Keratinocyte (primary cell): ENCODE data around the gene DBNDD2. TPM values are rescaled to one million over a fixed set of nuclear protein-coding genes. Genes with fewer than 3 reads are reported as not detected.

Experiments
- DNase-seq: peaks from one replicate; pipeline ENCODE4 v3.0.0-alpha.2; 2011; ENCODE audit warnings: low read depth, missing footprints, low spot score
- FAIRE-seq: peaks from 2 replicates; lab custom pipeline; 2011; peaks lifted over from hg19 to GRCh38; lab: Jason Lieb, UNC
- H2AFZ ChIP-seq: 2 replicates; pipeline ENCODE4 v1.6.0; 2012; ENCODE audit warnings: low read length, control low read depth, inconsistent platforms; ENCODE audit not compliant: control insufficient read depth
- H3K27ac ChIP-seq: 2 replicates; pipeline ENCODE4 v1.5.1; 2011; ENCODE audit warnings: low read length; ENCODE audit not compliant: control insufficient read depth, insufficient read depth
- H3K27me3 ChIP-seq: 3 replicates; pipeline ENCODE4 v1.6.0; 2011; ENCODE audit warnings: low read length; ENCODE audit not compliant: control insufficient read depth, insufficient read depth; ENCODE audit errors: extremely low read depth
- H3K36me3 ChIP-seq, 2 experiments: 2 replicates in 1 of 2; 3 replicates in 1 of 2; pipeline ENCODE4 v1.5.1; 2011; ENCODE audit warnings: low read length in 2 of 2, mild to moderate bottlenecking in 1 of 2; ENCODE audit not compliant: control insufficient read depth in 2 of 2, insufficient read depth in 2 of 2; ENCODE audit errors: extremely low read depth in 1 of 2
- H3K4me1 ChIP-seq: 3 replicates; pipeline ENCODE4 v1.5.1; 2011; ENCODE audit warnings: low read length; ENCODE audit not compliant: control insufficient read depth, insufficient read depth; ENCODE audit errors: extremely low read depth
- H3K4me2 ChIP-seq: 3 replicates; pipeline ENCODE4 v1.6.0; 2011; ENCODE audit warnings: low read depth, low read length; ENCODE audit not compliant: control insufficient read depth, insufficient read depth; ENCODE audit errors: extremely low read depth
- H3K4me3 ChIP-seq, 3 experiments: fragments of 200-600 bp in 1 of 3; sonication (generic) in 1 of 3; 2 replicates in 2 of 3; 3 replicates in 1 of 3; pipeline ENCODE4 v1.5.1; 2011 to 2016; ENCODE audit warnings: low read length in 3 of 3, mild to moderate bottlenecking in 3 of 3, control low read depth in 2 of 3, inconsistent platforms in 1 of 3, low read depth in 1 of 3, mixed read lengths in 1 of 3, mixed run types in 1 of 3, moderate library complexity in 1 of 3; ENCODE audit not compliant: control insufficient read depth in 2 of 3, insufficient read depth in 2 of 3; ENCODE audit errors: extremely low read depth in 1 of 3
- H3K79me2 ChIP-seq: 2 replicates; pipeline ENCODE4 v1.6.0; 2012; ENCODE audit warnings: low read length; ENCODE audit not compliant: control insufficient read depth, insufficient read depth
- H3K9ac ChIP-seq: 3 replicates; pipeline ENCODE4 v1.6.0; 2011; ENCODE audit warnings: low read length; ENCODE audit not compliant: control insufficient read depth, insufficient read depth; ENCODE audit errors: extremely low read depth
- H3K9me1 ChIP-seq: 3 replicates; pipeline ENCODE4 v1.6.0; 2011; ENCODE audit warnings: low read length; ENCODE audit not compliant: control insufficient read depth, insufficient read depth; ENCODE audit errors: extremely low read depth
- H3K9me3 ChIP-seq: 2 replicates; pipeline ENCODE4 v1.5.1; 2012; ENCODE audit warnings: low read depth, low read length; ENCODE audit not compliant: control insufficient read depth
- H4K20me1 ChIP-seq: 3 replicates; pipeline ENCODE4 v1.6.0; 2011; ENCODE audit warnings: low read length; ENCODE audit not compliant: control insufficient read depth, insufficient read depth; ENCODE audit errors: extremely low read depth
- CTCF ChIP-seq, 3 experiments: IDR thresholded peaks in 1 of 3; conservative IDR thresholded peaks in 1 of 3; optimal IDR thresholded peaks in 1 of 3; 2 replicates in 2 of 3; 3 replicates in 1 of 3; pipeline versions ENCODE3 to v1.5.1; 2011; ENCODE audit warnings: low read length in 3 of 3, mild to moderate bottlenecking in 3 of 3, moderate library complexity in 2 of 3, control low read depth in 1 of 3, inconsistent platforms in 1 of 3; ENCODE audit not compliant: insufficient read depth in 2 of 3; ENCODE audit errors: extremely low read depth in 1 of 3
- EZH2 ChIP-seq: IDR thresholded peaks from one replicate; pipeline ENCODE4 v1.6.1; 2012; ENCODE audit warnings: inconsistent platforms, mild to moderate bottlenecking, low read length, moderate library complexity
- dilution Hi-C: fragments of 300-500 bp; cut with MboI; formaldehyde crosslinking; loops from one replicate; pipeline ENCODE4 v1.7.0; 2020; ENCODE audit warnings: low sequenced_read_pairs; ENCODE audit not compliant: extremely low pct_ligation_motif_present
- polyA plus RNA-seq, 5 experiments: library from polyadenylated mRNA; depleted of rRNA in 3 of 5; stranded (reverse) in 3 of 5; stranded (forward) in 1 of 5; unstranded in 1 of 5; fragments of >200 nt; gene quantifications; 1 replicate in 1 of 5; 2 replicates in 3 of 5; 3 replicates in 1 of 5; pipeline versions ENCODE4 v1.2.1 to v1.2.3, GENCODE V29; 2011 to 2012; ENCODE audit warnings: missing spikeins in 2 of 5, low read depth in 1 of 5, low replicate concordance in 1 of 5

The DBNDD2 gene
- polyA plus RNA-seq, 1 donor (not counting 4 experiments of a cell fraction or from before 2014, with no cell fraction given): 37.4 TPM

- no peak overlapping the region for H3K9ac ChIP-seq
- no peak for DNase-seq
- H3K9me1 ChIP-seq: no peaks in the 10 kb centered on the region
- no peak for TF ChIP-seq EZH2
- peak in 1 of 3 experiments; percentile 19 for TF ChIP-seq CTCF (optimal IDR thresholded peaks at IDR 0.05 in 1 of 3, IDR thresholded peaks at IDR 0.05 in 1 of 3, conservative IDR thresholded peaks at IDR 0.05 in 1 of 3; ENCODE audit: extremely low read depth in 1 of 3, insufficient read depth in 2 of 3, low read length in 3 of 3)
- H3K9me3 ChIP-seq: no peaks in the 10 kb centered on the region
- FAIRE-seq: no peak
- H3K79me2 ChIP-seq: no peaks in the 10 kb centered on the region
- dilution Hi-C loops: no loop called here
- no peaks in the 10 kb centered on the region for H3K27me3 ChIP-seq
- no peaks in the 10 kb centered on the region for H3K36me3 ChIP-seq
- H2AFZ ChIP-seq: no peak overlapping the region
- no peak overlapping the region for H3K27ac ChIP-seq
- H3K4me1 ChIP-seq: no peaks in the 10 kb centered on the region
- no peaks in the 10 kb centered on the region for H4K20me1 ChIP-seq
- H3K4me2 ChIP-seq: no peak overlapping the region
- H3K4me3 ChIP-seq: no peak overlapping the region
These were observed 15.4 kb upstream of the DBNDD2 start for GRCh38 chr20:45392733-45393132.

DNA sequence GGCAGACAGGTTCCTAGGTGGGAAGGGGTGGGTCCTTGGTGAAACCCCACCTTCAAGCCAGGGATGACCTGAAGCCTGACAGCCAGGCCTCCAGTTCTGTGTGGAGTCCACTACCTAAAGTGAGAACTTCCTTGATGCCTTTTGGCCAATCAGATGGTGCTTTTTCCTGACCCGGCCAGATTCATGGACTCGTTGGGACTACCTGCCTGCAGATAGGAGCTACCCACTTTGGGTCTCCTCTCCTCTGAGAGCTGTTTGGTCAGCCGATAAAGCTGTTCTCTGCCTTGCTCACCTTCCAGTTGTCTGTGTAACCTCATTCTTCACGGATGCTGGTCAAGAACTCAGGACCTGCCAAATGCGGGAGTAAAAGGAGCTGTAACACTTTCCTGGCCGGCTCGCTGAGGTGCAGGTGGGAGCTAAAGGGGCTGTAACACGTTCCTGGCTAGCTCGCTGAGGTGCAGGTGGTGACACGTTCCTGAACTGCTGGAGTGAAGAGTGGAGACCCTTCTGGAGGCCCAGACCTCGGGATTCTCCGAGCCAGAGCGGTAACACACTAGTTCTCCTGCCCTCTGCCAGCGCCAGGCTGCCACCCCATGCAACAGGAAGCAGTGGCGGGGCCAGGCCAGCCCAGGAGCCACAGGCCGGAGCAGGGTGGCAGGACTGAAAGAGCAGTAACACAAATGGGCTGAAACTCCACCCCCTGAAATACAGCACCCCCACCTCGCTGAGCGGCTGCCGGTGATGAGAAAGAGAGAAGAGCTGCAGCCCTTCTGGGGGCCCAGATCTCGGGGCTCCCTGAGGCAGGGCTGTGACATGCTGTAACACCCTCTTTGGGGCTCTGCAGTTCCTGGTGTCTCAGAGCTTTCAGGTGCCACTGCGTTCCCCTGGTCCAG lies 13.6 kb upstream of the DBNDD2 start:
- Histone ChIP-seq H3K9ac (no peak overlapping the region), H2AFZ (no peak overlapping the region), H3K27me3 (no peaks in the 10 kb centered on the region), H3K79me2 (no peaks in the 10 kb centered on the region), H3K36me3 (no peaks in the 10 kb centered on the region), H4K20me1 (no peaks in the 10 kb centered on the region), H3K4me3 (no peak overlapping the region), H3K9me3 (no peaks in the 10 kb centered on the region), H3K9me1 (no peaks in the 10 kb centered on the region), H3K4me2 (no peak overlapping the region), H3K4me1 (no peaks in the 10 kb centered on the region), H3K27ac (no peak overlapping the region)
- dilution Hi-C loops: no loop called here
- DNase-seq (no peak), FAIRE-seq (no peak)
- TF ChIP-seq EZH2 (no peak), CTCF (optimal IDR thresholded peaks at IDR 0.05 in 1 of 3, IDR thresholded peaks at IDR 0.05 in 1 of 3, conservative IDR thresholded peaks at IDR 0.05 in 1 of 3; ENCODE audit: extremely low read depth in 1 of 3, insufficient read depth in 2 of 3, low read length in 3 of 3) (no peak)
